SU-DHL-6 (cell line): ENCODE results near the gene AKAP8L.

Experiments
- H2AFZ ChIP-seq: fragments of 200-600 bp; sonication (generic); 2 replicates; pipeline ENCODE4 v1.6.1; 2014; ENCODE audit warnings: low read depth, mild to moderate bottlenecking, moderate library complexity, mixed read lengths, antibody characterized with exemption, low read length; ENCODE audit not compliant: severe bottlenecking
- H3F3A ChIP-seq: fragments of 200-600 bp; shearing (Covaris generic); 2 replicates; pipeline ENCODE4 v1.6.0; 2016; ENCODE audit warnings: antibody characterized with exemption, mild to moderate bottlenecking; ENCODE audit not compliant: insufficient read depth
- H3K27ac ChIP-seq: fragments of 200-600 bp; sonication (generic); 2 replicates; pipeline ENCODE4 v1.5.1; 2016; ENCODE audit warnings: low read depth, mild to moderate bottlenecking, low read length, moderate library complexity, mixed read lengths
- H3K27me3 ChIP-seq: fragments of 200-600 bp; sonication (generic), shearing (Covaris generic); 2 replicates; pipeline ENCODE4 v1.6.0; 2014; ENCODE audit warnings: mild to moderate bottlenecking, low read length
- H3K36me3 ChIP-seq: fragments of 200-600 bp; sonication (generic); 2 replicates; pipeline ENCODE4 v1.6.1; 2014; ENCODE audit warnings: mild to moderate bottlenecking, low read length, mixed read lengths
- H3K4me2 ChIP-seq: fragments of 300-600, 200-600 bp; shearing (Covaris generic), sonication (generic); 2 replicates; pipeline ENCODE4 v1.6.0; 2014; ENCODE audit warnings: low read length, low read depth, mild to moderate bottlenecking; ENCODE audit not compliant: poor library complexity, severe bottlenecking
- H3K4me3 ChIP-seq: fragments of 200-600 bp; sonication (generic); 2 replicates; pipeline ENCODE4 v1.5.1; 2014; ENCODE audit warnings: antibody characterized with exemption, low read length, mild to moderate bottlenecking, mixed read lengths; ENCODE audit not compliant: insufficient read depth, poor library complexity, severe bottlenecking
- H3K79me2 ChIP-seq: fragments of 200-600 bp; sonication (generic); 2 replicates; pipeline ENCODE4 v1.6.1; 2014; ENCODE audit warnings: mild to moderate bottlenecking, low read length, moderate library complexity; ENCODE audit not compliant: insufficient read depth
- H3K9ac ChIP-seq: fragments of 200-600 bp; sonication (generic); 2 replicates; pipeline ENCODE4 v1.7.0; 2014; ENCODE audit warnings: mild to moderate bottlenecking, low read length
- H3K9me2 ChIP-seq: fragments of 200-600 bp; sonication (generic); replicated peaks from 2 replicates; pipeline ENCODE4 v1.6.1; 2014; ENCODE audit warnings: low read length; ENCODE audit not compliant: insufficient read depth
- H3K9me3 ChIP-seq: fragments of 200-600 bp; sonication (generic); 2 replicates; pipeline ENCODE4 v1.6.1; 2014; ENCODE audit warnings: low read length, mixed read lengths; ENCODE audit not compliant: insufficient read depth
- H4K20me1 ChIP-seq: fragments of 200-600 bp; sonication (generic); 2 replicates; pipeline ENCODE4 v1.6.1; 2014; ENCODE audit warnings: low read depth, mild to moderate bottlenecking, antibody characterized with exemption, low read length, moderate library complexity, mixed read lengths
- CTCF ChIP-seq: fragments of 200-600 bp; sonication (generic); IDR thresholded peaks from one replicate; pipeline ENCODE4 v1.5.1; 2017; ENCODE audit warnings: antibody characterized with exemption, mild to moderate bottlenecking, low read length, moderate library complexity; ENCODE audit not compliant: insufficient read depth, poor library complexity, severe bottlenecking
- EZH2phosphoT487 ChIP-seq: fragments of 200-600 bp; sonication (generic), shearing (Covaris generic); conservative IDR thresholded peaks from 2 replicates; pipeline ENCODE4 v1.6.1; 2018; ENCODE audit warnings: mild to moderate bottlenecking, antibody characterized with exemption, low read length, moderate library complexity, mixed read lengths

Gene AKAP8L

GRCh38 chr19:15371786-15372380 lies 46.9 kb downstream of the AKAP8L start:
- Histone ChIP-seq H2AFZ (no peak overlapping the region), H3K4me2 (no peak overlapping the region), H4K20me1 (peaks cover 6% of the 10 kb centered on the region; the same call in 1 of the 2 replicates), H3K9me3 (no peaks in the 10 kb centered on the region), H3F3A (no peaks in the 10 kb centered on the region), H3K27me3 (no peaks in the 10 kb centered on the region), H3K27ac (no peak overlapping the region), H3K4me3 (no peak overlapping the region), H3K9me2 (no peaks in the 10 kb centered on the region), H3K79me2 (peaks cover 59% of the 10 kb centered on the region), H3K9ac (no peak overlapping the region), H3K36me3 (no peaks in the 10 kb centered on the region; the same call in 1 of the 2 replicates)
- TF ChIP-seq EZH2phosphoT487, result no peak
- TF ChIP-seq CTCF, result no peak

DNA sequence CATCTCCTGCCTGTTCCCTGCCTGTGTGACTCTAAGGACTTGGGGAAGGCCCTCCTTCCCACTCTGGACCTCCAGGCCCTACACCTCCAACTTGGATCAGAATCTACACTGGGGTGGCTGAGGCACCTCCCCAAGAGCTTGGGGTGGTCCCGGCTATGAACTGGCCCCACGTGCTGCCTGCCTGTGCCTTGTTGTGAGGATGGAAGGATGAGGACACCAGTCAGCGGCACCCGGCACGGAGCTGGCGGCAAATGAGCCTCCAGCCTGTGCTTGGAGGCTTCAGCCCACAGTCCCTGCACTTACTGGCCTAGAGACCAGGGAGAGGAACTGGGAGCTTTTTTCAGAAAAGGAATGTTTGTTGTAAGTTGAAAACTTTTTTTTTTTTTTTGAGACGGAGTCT lies 47.7 kb downstream of the AKAP8L start:
- no peak overlapping the region for H3K9ac ChIP-seq
- peaks cover 2% of the 10 kb centered on the region; the same call in 1 of the 2 replicates for H3K36me3 ChIP-seq
- no peaks in the 10 kb centered on the region for H3K9me2 ChIP-seq
- no peaks in the 10 kb centered on the region for H3F3A ChIP-seq
- peaks cover 5% of the 10 kb centered on the region; the same call in 1 of the 2 replicates for H4K20me1 ChIP-seq
- TF ChIP-seq EZH2phosphoT487, result no peak
- TF ChIP-seq CTCF, result no peak
- H2AFZ ChIP-seq, result no peak overlapping the region
- H3K4me3 ChIP-seq, result no peak overlapping the region
- no peaks in the 10 kb centered on the region for H3K9me3 ChIP-seq
- H3K4me2 ChIP-seq, result no peak overlapping the region
- no peaks in the 10 kb centered on the region for H3K27me3 ChIP-seq
- no peak overlapping the region for H3K27ac ChIP-seq
- H3K79me2 ChIP-seq, result peaks cover 51% of the 10 kb centered on the region

DNA sequence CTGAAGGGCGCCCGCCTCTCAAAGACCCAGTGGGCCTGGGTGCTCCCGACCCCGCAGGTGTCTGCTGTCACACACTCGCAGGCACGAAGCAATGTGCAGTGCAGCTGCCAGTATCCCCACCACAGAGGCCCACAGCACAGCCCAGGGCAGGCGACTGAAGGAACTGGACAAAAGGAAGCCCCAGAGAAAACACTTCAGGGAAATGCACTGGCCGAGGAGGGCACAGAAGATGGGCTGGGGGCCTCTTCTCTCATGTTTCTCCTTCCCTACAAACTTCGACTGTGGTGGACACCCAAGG lies 49.2 kb downstream of the AKAP8L start:
- H3K4me3 ChIP-seq, result no peak overlapping the region
- H3K9ac ChIP-seq, result no peak overlapping the region
- no peaks in the 10 kb centered on the region for H3K9me3 ChIP-seq
- no peaks in the 10 kb centered on the region for H3F3A ChIP-seq
- no peaks in the 10 kb centered on the region for H3K27me3 ChIP-seq
- peaks cover 36% of the 10 kb centered on the region for H3K79me2 ChIP-seq
- H3K27ac ChIP-seq, result no peak overlapping the region
- TF ChIP-seq CTCF (no peak), EZH2phosphoT487 (no peak)
- H4K20me1 ChIP-seq, result no peaks in the 10 kb centered on the region; the same call in 1 of the 2 replicates
- H3K9me2 ChIP-seq, result no peaks in the 10 kb centered on the region
- H3K36me3 ChIP-seq, result peaks cover 9% of the 10 kb centered on the region; the same call in 1 of the 2 replicates
- H3K4me2 ChIP-seq, result no peak overlapping the region
- H2AFZ ChIP-seq, result no peak overlapping the region
